GM10847 (cell line): ENCODE data around the gene TANGO2.

ENCODE experiments used
- POLR2A ChIP-seq: IDR thresholded peaks from 2 replicates; pipeline ENCODE4 v1.6.1; 2011; ENCODE audit not compliant: insufficient read length; ENCODE audit errors: extremely low read depth

TANGO2 gene

GRCh38 chr22:19998991-19999820 is 21.7 kb upstream of the TANGO2 start:
- no peak for TF ChIP-seq POLR2A

DNA sequence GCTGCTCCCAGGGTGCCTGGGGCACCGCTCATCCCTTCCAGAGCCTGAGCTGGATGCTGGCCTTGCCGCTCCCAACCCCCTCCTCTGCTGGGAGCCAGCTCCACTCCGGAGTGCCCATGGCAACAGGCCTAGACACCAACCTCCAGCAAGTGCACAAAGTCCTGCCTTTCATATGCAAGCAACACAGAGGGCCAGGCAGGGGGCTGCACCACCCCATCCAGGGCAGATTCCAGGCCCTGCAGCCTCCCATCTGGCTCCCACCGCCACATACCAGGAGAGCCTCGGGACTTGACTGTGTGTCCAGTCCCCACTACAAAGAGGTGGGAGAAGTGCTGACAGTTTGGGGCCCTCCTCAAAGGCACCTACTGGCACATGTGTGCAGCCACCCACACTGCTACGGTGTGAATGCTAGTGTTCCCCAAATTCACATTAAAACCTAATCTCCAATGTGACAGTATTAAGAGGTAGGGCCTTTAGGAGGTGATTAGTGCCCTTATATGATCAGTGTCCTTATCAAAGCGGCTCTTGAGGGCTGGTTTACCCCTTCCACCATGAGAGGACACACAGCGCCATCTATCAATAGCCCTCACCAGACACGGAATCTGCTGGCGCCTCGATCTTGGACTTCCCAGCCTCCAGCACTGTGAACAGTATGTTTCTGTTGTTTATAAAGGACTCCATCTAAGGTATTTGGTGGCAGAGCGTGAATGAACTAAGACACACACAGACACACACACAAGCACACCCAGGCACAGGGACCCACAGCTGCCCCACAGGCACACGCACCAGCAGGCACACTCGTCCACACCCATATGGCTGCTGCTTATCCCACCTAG is 20.4 kb upstream of the TANGO2 start:
- TF ChIP-seq POLR2A = no peak

DNA sequence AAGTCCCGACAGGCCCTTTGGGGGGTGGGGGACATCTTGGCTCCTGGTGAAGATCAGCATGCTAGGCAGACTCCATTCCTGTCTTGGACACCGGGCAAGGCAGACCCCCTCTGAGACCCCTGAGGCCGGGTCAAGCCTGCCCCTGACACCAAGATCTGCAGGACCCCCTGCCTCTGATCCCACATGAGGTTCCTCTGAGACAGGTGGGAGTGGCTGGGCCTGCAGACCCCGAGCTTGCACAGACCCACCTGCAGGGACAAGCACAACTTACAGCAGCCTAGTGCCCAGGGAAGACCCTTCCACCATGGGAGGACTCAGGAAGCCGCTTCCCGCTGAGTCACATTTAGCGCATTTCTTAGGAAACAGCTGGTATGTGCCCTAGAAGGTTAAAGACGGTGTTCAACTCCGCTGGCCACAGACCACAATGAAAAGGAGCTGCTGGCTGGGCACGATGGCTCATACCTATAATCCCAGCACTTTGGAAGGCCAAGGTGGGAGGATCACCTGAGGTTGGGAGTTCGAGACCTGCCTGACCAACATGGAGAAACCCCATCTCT is 19.8 kb upstream of the TANGO2 start:
- no peak for TF ChIP-seq POLR2A

DNA sequence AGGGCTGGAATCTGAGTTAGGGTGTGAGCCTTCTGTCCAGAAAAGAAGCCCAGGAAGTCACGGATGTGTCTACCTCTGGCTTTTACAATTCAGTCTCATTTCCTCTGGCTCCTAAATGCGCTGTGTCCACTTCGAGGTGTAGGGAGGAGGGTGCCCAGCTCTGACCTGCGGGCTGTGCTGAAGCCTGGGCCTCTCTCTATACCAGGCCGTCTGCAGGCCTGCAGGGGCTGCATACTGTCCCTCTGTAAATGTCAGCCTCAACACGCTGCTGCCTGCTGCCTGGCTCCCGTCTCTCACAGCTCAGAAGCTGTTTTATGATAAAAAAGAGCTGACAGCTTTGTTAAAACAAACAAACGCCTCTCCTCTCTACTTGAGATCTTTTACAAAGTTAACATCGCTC is 18.8 kb upstream of the TANGO2 start:
- TF ChIP-seq POLR2A = no peak

DNA sequence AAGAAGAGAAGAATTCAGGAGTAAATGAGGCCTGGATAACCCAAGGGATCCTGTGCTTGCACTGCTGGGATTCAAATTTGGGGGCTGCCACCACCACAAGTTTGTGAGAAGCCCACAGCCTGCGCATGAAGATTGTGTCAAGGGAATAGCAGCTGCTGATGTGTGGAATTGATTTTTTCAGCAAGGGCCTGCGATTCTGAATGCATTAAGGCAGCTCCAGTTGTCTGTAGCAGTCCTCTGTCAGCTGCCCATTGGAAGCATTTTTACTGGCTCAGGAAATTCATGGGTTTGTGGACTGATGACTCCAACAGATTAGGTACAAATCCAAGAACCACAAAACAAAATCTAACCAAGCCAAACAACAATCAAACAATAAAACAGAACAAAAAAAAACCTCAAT is 18.3 kb upstream of the TANGO2 start:
- no peak for TF ChIP-seq POLR2A

GRCh38 chr22:20003304-20003703 is 17.6 kb upstream of the TANGO2 start:
- TF ChIP-seq POLR2A = no peak

GRCh38 chr22:20004464-20004863 is 16.4 kb upstream of the TANGO2 start:
- no peak for TF ChIP-seq POLR2A

DNA sequence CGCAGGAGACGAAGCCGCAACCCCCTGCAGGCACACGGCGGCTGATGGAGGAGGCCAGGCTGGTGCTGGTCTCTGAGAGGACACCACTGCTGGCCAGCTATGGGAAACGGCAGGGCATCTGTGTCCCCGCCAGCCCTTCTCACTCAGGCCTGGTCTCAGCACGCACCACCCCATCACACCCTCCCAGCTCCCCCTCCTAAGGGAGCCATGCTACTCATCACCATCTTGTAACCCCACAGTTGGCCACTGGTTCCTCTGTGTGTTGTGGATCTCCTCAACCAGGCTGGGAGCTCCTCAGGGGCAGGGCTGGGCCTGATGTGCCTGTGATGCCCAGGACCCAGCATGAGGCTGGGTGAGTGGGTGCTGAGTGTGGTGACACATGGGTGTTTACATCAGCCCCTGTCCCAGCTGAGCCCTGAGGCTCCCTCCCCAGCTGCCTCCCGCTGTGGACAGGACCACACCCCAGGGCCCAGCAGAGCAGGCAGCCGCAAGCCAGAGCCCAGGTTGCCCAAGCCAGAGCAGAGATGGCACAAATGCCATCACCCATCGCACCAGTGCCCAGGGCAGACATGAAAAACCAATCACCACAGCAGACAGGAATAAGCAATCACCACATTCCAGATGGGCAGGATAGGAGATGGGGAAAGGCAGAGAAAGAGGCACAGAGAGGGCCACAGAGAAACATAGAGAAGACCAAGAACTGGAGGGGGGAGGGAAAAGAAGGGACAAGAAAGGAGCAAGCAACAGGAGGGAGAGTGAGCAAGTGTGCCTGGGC is 12.5 kb upstream of the TANGO2 start:
- TF ChIP-seq POLR2A = no peak

GRCh38 chr22:20009018-20009491 is 11.9 kb upstream of the TANGO2 start:
- no peak for TF ChIP-seq POLR2A

- TF ChIP-seq POLR2A = no peak
Observed at GRCh38 chr22:20009582-20010306, 11.2 kb upstream of the TANGO2 start.

DNA sequence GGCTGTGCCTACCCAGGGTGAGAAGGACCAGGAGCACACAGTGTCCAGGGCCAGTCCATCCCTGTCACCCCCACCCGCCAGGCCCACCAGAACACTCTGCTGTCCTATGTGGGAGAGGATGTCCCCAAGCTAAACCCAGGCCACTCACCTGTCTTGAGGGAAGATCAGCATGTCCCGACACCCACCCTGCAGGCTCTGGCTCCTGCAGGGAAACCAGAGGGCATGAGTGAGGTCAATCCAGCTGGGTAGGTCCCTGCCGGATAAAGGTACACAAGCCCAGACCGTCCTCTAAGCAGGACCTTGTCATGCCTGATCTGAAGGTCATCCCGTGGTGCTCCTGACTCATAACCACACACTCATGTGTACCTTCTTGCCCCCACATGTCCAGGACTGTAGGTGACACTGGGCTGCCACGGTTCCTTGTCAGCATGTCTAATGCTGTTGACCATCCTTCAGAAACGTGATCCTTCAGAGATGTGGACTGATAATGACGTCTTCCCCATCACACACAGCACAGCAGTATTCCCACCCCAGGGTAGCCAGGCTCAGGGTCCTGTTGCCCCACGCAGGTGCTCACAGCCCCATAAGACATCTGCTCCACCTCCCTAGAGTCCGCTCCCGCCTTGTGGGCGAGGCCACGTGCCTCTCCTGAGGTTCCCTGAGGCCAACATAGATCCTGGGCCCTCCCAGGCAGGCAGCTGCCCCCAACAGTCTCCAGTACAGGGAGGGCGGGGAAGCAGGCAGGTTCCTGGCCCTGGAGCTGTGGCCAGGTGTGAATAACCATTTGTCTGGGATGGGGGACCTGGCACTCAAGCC is 10.4 kb upstream of the TANGO2 start:
- TF ChIP-seq POLR2A = no peak

- no peak for TF ChIP-seq POLR2A
Observed at GRCh38 chr22:20011123-20011992, 9.6 kb upstream of the TANGO2 start.
